ENCODE results near the gene WDR88. TPM values are rescaled to one million over a fixed set of nuclear protein-coding genes. Genes with fewer than 3 reads are reported as not detected.

Gene WDR88
- total RNA-seq, 4 donors from 2014 or later: not detected

GRCh38 chr19:33156334-33156733 lies 24.4 kb downstream of the WDR88 start:
- Histone ChIP-seq H3K27ac (no peak overlapping the region), H3K36me3 (no peaks in the 10 kb centered on the region), H3K9me3 (no peaks in the 10 kb centered on the region), H3K27me3 (no peaks in the 10 kb centered on the region), H3K4me3 (no peak overlapping the region), H3K4me1 (no peaks in the 10 kb centered on the region)
- DNase-seq: no peak
- TF ChIP-seq CTCF (IDR thresholded peaks at IDR 0.05) (no peak), POLR2A (IDR thresholded peaks at IDR 0.05) (no peak)

- Histone ChIP-seq H3K4me1 (no peaks in the 10 kb centered on the region), H3K27ac (no peak overlapping the region), H3K36me3 (no peaks in the 10 kb centered on the region), H3K4me3 (no peak overlapping the region), H3K27me3 (no peaks in the 10 kb centered on the region), H3K9me3 (no peaks in the 10 kb centered on the region)
- TF ChIP-seq POLR2A (IDR thresholded peaks at IDR 0.05) (no peak), CTCF (IDR thresholded peaks at IDR 0.05) (no peak)
- DNase-seq: no peak
Observed at GRCh38 chr19:33157906-33158305, 26.0 kb downstream of the WDR88 start.

GRCh38 chr19:33158365-33158764 lies 26.5 kb downstream of the WDR88 start:
- no peak for DNase-seq
- Histone ChIP-seq H3K9me3 (no peaks in the 10 kb centered on the region), H3K27me3 (no peaks in the 10 kb centered on the region), H3K36me3 (no peaks in the 10 kb centered on the region), H3K27ac (no peak overlapping the region), H3K4me1 (no peaks in the 10 kb centered on the region), H3K4me3 (no peak overlapping the region)
- TF ChIP-seq CTCF (IDR thresholded peaks at IDR 0.05): no peak
- no peak for TF ChIP-seq POLR2A (IDR thresholded peaks at IDR 0.05)

- H3K4me1 ChIP-seq: no peaks in the 10 kb centered on the region
- H3K27ac ChIP-seq: no peak overlapping the region
- no peaks in the 10 kb centered on the region for H3K9me3 ChIP-seq
- H3K36me3 ChIP-seq: no peaks in the 10 kb centered on the region
- no peak for DNase-seq
- no peak for TF ChIP-seq CTCF (IDR thresholded peaks at IDR 0.05)
- TF ChIP-seq POLR2A (IDR thresholded peaks at IDR 0.05): no peak
- H3K4me3 ChIP-seq: no peak overlapping the region
- H3K27me3 ChIP-seq: no peaks in the 10 kb centered on the region
Observed at GRCh38 chr19:33159149-33159548, 27.2 kb downstream of the WDR88 start.

- Histone ChIP-seq H3K27ac (no peak overlapping the region), H3K9me3 (no peaks in the 10 kb centered on the region), H3K4me3 (no peak overlapping the region), H3K4me1 (no peaks in the 10 kb centered on the region), H3K36me3 (no peaks in the 10 kb centered on the region), H3K27me3 (no peaks in the 10 kb centered on the region)
- TF ChIP-seq POLR2A (IDR thresholded peaks at IDR 0.05): no peak
- no peak for TF ChIP-seq CTCF (IDR thresholded peaks at IDR 0.05)
- no peak for DNase-seq
Observed at GRCh38 chr19:33159893-33160292, 28.0 kb downstream of the WDR88 start.

GRCh38 chr19:33161201-33161600 lies 29.3 kb downstream of the WDR88 start:
- Histone ChIP-seq H3K27me3 (no peaks in the 10 kb centered on the region), H3K4me1 (no peaks in the 10 kb centered on the region), H3K36me3 (no peaks in the 10 kb centered on the region), H3K27ac (no peak overlapping the region), H3K4me3 (no peak overlapping the region), H3K9me3 (no peaks in the 10 kb centered on the region)
- no peak for DNase-seq
- TF ChIP-seq POLR2A (IDR thresholded peaks at IDR 0.05): no peak
- no peak for TF ChIP-seq CTCF (IDR thresholded peaks at IDR 0.05)

All from Peyer's patch (tissue), 4 donors.